ENCODE results near the gene OGFOD2. TPM values are rescaled to one million over a fixed set of nuclear protein-coding genes. Genes with fewer than 3 reads are reported as not detected.
A peak's percentile ranks its signal among the peaks of the same experiment; 100 is the strongest.

OGFOD2 gene
- total RNA-seq, 1 donor from 2014 or later, result 15.0 TPM

DNA sequence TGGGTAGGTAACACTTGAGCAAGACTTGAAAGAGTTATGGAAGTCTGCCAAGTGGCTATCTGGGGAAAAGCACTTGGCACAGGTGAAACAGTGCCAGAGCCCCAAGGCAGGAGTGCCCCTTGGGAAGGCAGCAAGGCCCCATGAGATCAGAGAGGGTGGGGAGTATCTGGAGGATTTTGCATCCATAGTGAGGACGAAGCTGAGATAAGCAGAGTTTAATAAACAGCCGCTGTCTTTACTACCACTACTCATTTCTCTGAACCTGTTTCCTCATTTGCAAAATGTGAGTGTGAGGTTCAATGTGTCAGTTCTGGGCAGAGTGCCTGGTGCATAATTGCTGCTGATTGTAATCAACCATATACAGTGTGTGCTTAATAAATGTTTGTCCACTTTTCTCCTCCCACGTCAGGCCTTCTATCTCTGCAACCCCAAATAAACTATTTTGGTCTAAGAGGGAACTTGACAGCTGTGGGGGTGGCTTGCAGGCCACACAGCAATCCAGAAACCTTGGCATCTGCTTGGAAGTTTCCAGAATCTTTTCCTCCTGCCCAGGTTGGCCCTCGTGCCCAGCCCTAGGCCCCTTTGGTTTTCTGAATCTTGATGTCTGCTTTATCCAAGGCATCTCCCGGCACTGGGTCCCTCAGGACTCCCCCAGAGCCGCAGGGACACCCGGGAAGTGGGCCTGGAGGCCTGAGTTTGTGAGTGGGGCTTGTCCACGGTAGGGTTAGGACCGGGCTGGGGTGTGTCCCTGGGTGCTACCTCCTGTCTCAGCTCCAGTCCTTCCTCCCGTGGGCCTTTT, 13.3 kb upstream of the OGFOD2 start:
- Histone ChIP-seq H3K27me3 (ENCODE audit: control insufficient read depth, insufficient read depth, low read length) (no peaks in the 10 kb centered on the region), H3K36me3 (ENCODE audit: control insufficient read depth, insufficient read depth, low read length) (peaks cover 2% of the 10 kb centered on the region), H3K4me3 (ENCODE audit: low read depth, low read length) (no peak overlapping the region)
- TF ChIP-seq, protein P1, sequence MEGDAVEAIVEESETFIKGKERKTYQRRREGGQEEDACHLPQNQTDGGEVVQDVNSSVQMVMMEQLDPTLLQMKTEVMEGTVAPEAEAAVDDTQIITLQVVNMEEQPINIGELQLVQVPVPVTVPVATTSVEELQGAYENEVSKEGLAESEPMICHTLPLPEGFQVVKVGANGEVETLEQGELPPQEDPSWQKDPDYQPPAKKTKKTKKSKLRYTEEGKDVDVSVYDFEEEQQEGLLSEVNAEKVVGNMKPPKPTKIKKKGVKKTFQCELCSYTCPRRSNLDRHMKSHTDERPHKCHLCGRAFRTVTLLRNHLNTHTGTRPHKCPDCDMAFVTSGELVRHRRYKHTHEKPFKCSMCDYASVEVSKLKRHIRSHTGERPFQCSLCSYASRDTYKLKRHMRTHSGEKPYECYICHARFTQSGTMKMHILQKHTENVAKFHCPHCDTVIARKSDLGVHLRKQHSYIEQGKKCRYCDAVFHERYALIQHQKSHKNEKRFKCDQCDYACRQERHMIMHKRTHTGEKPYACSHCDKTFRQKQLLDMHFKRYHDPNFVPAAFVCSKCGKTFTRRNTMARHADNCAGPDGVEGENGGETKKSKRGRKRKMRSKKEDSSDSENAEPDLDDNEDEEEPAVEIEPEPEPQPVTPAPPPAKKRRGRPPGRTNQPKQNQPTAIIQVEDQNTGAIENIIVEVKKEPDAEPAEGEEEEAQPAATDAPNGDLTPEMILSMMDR (IDR thresholded peaks at IDR 0.05; ENCODE audit: insufficient read depth, low read length, severe bottlenecking), result no peak
- FAIRE-seq (no peak), DNase-seq (ENCODE audit: low read depth) (peak; percentile 47)

DNA sequence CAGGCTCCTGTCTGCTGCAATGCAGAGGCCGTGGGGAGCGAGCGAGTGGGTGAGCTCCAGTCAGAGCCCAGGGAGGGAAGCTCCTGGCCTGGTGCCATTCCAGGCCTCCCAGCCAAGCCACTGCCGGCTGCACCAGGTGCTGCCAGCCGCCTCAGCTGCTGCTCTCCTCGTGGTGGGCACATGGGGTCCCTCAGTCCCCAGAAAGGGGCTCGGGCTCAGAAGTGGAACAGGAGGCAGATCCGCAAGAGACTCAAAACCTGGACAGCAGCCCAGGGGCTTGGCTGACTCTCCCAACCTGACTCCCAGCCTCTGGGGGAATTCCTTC, 11.1 kb upstream of the OGFOD2 start:
- Histone ChIP-seq H3K27me3 (ENCODE audit: control insufficient read depth, insufficient read depth, low read length) (no peaks in the 10 kb centered on the region), H3K4me3 (ENCODE audit: low read depth, low read length) (no peak overlapping the region), H3K36me3 (ENCODE audit: control insufficient read depth, insufficient read depth, low read length) (no peaks in the 10 kb centered on the region)
- no peak for DNase-seq (ENCODE audit: low read depth)
- TF ChIP-seq, protein P1 (IDR thresholded peaks at IDR 0.05; ENCODE audit: insufficient read depth, low read length, severe bottlenecking), result no peak
- no peak for FAIRE-seq

DNA sequence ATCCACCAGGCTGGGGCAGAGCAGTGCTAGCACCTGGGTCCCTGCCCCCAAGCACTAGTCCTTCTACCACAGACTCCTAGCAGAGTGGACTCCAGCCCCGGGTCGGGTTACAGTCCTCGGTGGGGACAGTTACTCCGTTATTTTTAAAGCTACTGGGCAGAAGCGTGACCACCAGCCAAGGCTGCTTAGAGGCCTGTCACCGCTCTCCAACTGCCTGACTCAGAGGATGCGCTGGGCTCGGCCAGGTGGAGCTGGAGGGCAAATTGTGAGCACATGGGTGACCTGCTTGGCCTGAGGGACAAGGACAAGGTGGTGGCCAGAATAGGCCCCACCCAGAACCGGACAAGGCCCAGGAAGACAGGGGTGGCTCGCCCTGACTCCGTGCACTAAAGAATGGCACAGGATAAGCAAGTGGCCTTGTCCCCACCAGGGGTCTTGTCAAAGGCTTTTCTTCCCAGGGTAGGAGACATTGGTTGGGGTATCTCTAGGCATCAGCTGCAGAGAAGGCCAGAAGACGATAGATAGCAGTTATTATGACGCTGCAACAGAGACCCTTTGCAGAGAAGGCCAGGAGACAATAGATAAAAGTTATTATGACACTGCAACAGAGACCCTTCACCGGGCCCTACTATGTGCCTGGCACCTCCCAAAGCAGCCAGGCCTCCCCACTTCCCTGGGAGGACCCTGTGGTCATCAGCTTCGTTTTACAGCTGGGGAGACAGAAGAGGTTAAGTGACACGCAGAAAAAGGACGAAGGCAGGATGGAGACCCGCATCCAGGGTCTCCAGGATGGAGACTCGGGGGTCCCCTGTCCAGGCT, 10.4 kb upstream of the OGFOD2 start:
- TF ChIP-seq, protein P1 (IDR thresholded peaks at IDR 0.05; ENCODE audit: insufficient read depth, low read length, severe bottlenecking), result no peak
- no peaks in the 10 kb centered on the region for H3K36me3 ChIP-seq (ENCODE audit: control insufficient read depth, insufficient read depth, low read length)
- no peak for FAIRE-seq
- DNase-seq (ENCODE audit: low read depth), result no peak
- H3K27me3 ChIP-seq (ENCODE audit: control insufficient read depth, insufficient read depth, low read length), result no peaks in the 10 kb centered on the region
- H3K4me3 ChIP-seq (ENCODE audit: low read depth, low read length), result no peak overlapping the region

DNA sequence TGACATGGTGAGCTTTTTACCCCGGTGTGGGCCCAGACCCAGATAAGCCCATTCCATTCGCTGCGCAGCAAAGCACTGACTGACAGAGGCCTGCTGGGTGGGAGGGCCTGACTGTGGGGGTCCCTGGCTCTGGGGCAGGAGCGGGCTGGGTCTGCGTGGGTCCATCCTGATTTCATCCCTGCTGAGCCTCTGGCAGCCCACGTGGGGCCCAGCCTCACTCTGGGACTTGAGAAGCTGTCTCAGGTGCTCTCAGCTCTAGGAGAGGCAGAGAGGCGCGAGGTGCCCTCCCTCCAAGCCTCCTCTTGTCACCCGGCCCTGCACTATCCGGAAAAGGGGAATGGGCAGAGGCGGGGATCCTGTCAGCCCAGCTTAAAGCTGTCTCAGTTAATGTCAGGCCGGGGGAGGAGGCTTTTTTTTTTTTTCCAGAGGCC, 9.7 kb upstream of the OGFOD2 start:
- H3K27me3 ChIP-seq (ENCODE audit: control insufficient read depth, insufficient read depth, low read length), result no peaks in the 10 kb centered on the region
- FAIRE-seq, result no peak
- peak overlapping the region; percentile 63 for H3K4me3 ChIP-seq (ENCODE audit: low read depth, low read length)
- DNase-seq (ENCODE audit: low read depth), result no peak
- TF ChIP-seq, protein P1 (IDR thresholded peaks at IDR 0.05; ENCODE audit: insufficient read depth, low read length, severe bottlenecking), result no peak
- no peaks in the 10 kb centered on the region for H3K36me3 ChIP-seq (ENCODE audit: control insufficient read depth, insufficient read depth, low read length)

DNA sequence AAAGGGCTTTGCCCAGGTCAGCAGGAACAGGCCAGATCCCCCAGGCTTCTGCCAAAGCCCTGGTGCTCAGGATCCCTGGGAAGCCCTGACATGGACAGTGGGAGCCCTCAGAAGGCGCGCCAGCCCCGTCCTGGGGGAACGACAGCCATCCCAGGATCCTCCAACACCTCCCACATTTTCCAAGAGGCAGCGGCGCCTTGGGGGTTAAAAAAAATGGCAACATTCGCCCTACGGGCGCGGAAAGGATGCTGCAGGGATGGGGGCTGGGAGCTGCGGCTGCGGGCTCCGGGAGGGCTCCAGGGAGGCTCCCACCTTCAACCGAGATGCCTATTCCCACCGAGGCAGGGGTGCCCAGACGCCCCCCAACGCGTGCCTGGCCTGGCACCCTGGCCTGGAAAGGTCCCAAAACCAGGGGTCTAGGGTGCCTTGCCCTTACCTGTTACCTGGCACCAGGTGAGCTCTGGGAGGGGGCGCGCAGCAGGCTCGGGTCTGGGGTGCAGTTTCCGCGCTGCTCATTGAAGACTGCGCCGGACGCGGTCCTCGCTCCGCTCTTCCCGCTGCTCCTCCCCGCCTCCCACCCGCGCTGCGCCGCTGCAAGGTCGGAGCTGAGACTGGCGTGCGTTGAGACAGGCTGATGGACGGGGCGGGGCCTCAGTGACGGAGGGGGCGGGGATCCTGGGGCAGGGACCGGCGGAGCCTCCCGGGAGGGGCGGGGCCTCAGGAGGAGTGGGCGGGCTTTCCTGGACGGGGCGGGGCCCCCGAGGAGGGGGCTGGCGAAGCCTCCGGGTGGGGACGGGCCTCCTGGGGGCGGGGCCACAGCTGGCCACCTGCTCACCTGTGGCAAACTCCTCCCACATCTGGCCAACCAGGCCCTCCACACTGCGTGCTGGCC, 8.9 kb upstream of the OGFOD2 start, which contains the start of gene ABCB9:
ABCB9 (minus strand) TSS at position 613 of the 892 bp plus-strand sequence. CDS start 6,228 bp downstream, outside the sequence.
- Histone ChIP-seq H3K36me3 (ENCODE audit: control insufficient read depth, insufficient read depth, low read length) (no peaks in the 10 kb centered on the region), H3K4me3 (ENCODE audit: low read depth, low read length) (peak within 1 kb of the TSS; percentile 63), H3K27me3 (ENCODE audit: control insufficient read depth, insufficient read depth, low read length) (no peaks in the 10 kb centered on the region)
- DNase-seq (ENCODE audit: low read depth) (peak; percentile 87), FAIRE-seq (no peak)
- TF ChIP-seq, protein P1 (IDR thresholded peaks at IDR 0.05; ENCODE audit: insufficient read depth, low read length, severe bottlenecking), result no peak

Measured in bronchial epithelial cell (primary cell).